ENCODE measurements around the gene AGK. TPM values are rescaled to one million over a fixed set of nuclear protein-coding genes. Genes with fewer than 3 reads are reported as not detected.
A peak's percentile ranks its signal among the peaks of the same experiment; 100 is the strongest.

Gene AGK
- total and polyA plus RNA-seq, 2 of the 8 experiments (the other 6 are each of a cell fraction or from before 2014, with no cell fraction given): 25.8 to 34.0 TPM

DNA sequence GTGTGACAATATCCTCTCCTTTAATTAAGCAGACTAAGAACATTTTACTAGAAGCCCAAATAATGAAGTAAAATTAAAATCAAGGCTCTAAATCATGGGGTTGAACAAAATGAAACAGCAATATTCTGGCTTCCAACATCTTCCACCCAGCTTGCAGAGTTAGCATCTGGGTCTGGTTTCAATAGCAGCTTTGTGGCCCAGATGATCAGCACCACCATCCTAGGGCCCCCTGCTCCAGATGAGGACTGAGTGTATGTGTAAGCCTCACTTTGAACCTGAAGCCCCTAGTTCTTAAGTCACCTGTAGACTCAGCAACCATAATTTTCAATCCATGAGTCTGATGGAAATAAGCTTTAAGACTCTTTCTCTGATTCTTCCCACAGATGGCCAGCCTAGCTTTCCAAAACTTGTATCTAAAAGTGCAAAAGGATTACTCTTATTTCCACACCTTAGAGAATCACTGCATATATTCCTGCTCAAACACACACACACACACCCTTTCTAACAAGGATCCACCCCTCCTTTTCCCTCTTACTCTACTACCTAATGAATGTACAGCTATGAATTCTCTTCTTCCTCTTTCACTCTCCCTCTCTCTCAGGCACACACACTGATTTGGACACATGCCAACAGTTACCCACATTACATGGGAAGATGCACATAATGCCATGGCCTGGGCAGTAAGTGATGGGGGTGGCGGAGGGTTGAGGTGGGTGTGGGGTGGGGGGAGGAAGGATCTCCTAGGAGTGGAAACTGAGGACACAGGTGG is 147.2 kb downstream of the AGK start:
- no peak overlapping the region for H2BK120ac ChIP-seq (replicated peaks; ENCODE audit: low read depth, low read length)
- no peak overlapping the region for H2BK20ac ChIP-seq (ENCODE audit: low read length)
- no peak overlapping the region for H4K91ac ChIP-seq (replicated peaks; ENCODE audit: insufficient read length, low read length)
- no peak overlapping the region for H4K8ac ChIP-seq (ENCODE audit: extremely low read depth, insufficient read depth, low read length)
- no peak overlapping the region for H2AFZ ChIP-seq (ENCODE audit: low read length)
- H3K4me2 ChIP-seq (ENCODE audit: insufficient read depth in 1 of 2, low read depth in 2 of 2, low read length in 2 of 2): no peak overlapping the region; a peak in 1 of 4 replicates
- ChIA-PET POLR2A (ENCODE audit: partially characterized antibody) (interaction anchor here (0.6 to 1.4 kb wide), 4 partner anchors 11 to 24 kb away, joined by 3 to 5 read pairs (median 4); no protein-coding TSS in a partner anchor), CTCF (ENCODE audit: partially characterized antibody) (interaction anchor here (0.8 to 1.2 kb wide), 2 partner anchors 9 to 35 kb away, joined by 3 read pairs; partner anchors contain the start of gene WEE2)
- no peak overlapping the region for H3K4me3 ChIP-seq (ENCODE audit: extremely low read depth in 1 of 4, insufficient read depth in 2 of 4, low read depth in 3 of 4, low read length in 4 of 4)
- no peaks in the 10 kb centered on the region; a peak in 1 of 8 replicates for H3K36me3 ChIP-seq (ENCODE audit: control insufficient read depth in 2 of 4, insufficient read depth in 4 of 4, low read length in 3 of 4)
- DNase-seq (ENCODE audit: low read depth in 1 of 2, low spot score in 2 of 2): no peak
- H3K9me3 ChIP-seq (ENCODE audit: insufficient read depth in 2 of 2, low read depth in 1 of 2, low read length in 1 of 2): no peaks in the 10 kb centered on the region
- no peak overlapping the region for H4K5ac ChIP-seq (ENCODE audit: insufficient read length, low read depth, low read length)
- peaks cover 2% of the 10 kb centered on the region; the same call in 1 of the 2 replicates for H3K79me1 ChIP-seq (ENCODE audit: low read depth, low read length)
- FAIRE-seq: no peak
- 0 out of 2 replicates have a peak overlapping the region, but pooled peaks have one; percentile 41 for H2BK12ac ChIP-seq (ENCODE audit: low read depth, low read length)
- no peak overlapping the region for H3K4ac ChIP-seq (replicated peaks; ENCODE audit: insufficient read length, low read depth, low read length)
- no peak overlapping the region for H3K23ac ChIP-seq (ENCODE audit: insufficient read length)
- WGBS, 2 experiments (ENCODE audit: extremely low coverage in 1 of 2, insufficient coverage in 1 of 2, insufficient read length in 1 of 2, insufficient replicate concordance in 2 of 2, low coverage in 1 of 2, low lambda C conversion rate in 2 of 2, missing lambda C conversion rate in 1 of 2): 100% methylated on average over 1 of the region's 1 CpG; no CpG with 5 or more reads in 1 of the 2 experiments
- no peak overlapping the region for H2BK5ac ChIP-seq (ENCODE audit: low read depth, low read length)
- H2BK15ac ChIP-seq (ENCODE audit: low read length): no peak overlapping the region
- H3K27me3 ChIP-seq (replicated peaks in 1 of 4; ENCODE audit: control insufficient read depth in 3 of 4, extremely low read depth in 1 of 4, insufficient read depth in 3 of 4, low read length in 3 of 4): peaks cover 0 to 6% (median 4%) of the 10 kb centered on the region in 4 experiments; a peak in 3 of 7 replicates
- no peak overlapping the region for H2AK5ac ChIP-seq (ENCODE audit: low read depth, low read length)
- H3K27ac ChIP-seq (ENCODE audit: low read depth, low read length): no peak overlapping the region
- TF ChIP-seq BACH1 (IDR thresholded peaks at IDR 0.05; ENCODE audit: low read length) (no peak), CEBPB (IDR thresholded peaks at IDR 0.05; ENCODE audit: low read depth, low read length) (no peak), POU5F1 (IDR thresholded peaks at IDR 0.05; ENCODE audit: low read depth, low read length) (no peak), HDAC6 (IDR thresholded peaks at IDR 0.05; ENCODE audit: low read depth, low read length) (no peak), SP1 (IDR thresholded peaks at IDR 0.05; ENCODE audit: low read depth, low read length) (no peak), RAD21 (IDR thresholded peaks at IDR 0.05 in 1 of 2, conservative IDR thresholded peaks at IDR 0.05 in 1 of 2; ENCODE audit: low read depth in 2 of 2, low read length in 2 of 2) (no peak), BCL11A (IDR thresholded peaks at IDR 0.05; ENCODE audit: low read depth in 2 of 2, low read length in 2 of 2) (no peak), SIX5 (IDR thresholded peaks at IDR 0.05; ENCODE audit: low read depth, low read length) (no peak), POLR2A (IDR thresholded peaks at IDR 0.05; ENCODE audit: control extremely low read depth in 1 of 2, low read depth in 2 of 2, low read length in 2 of 2) (no peak), KDM4A (IDR thresholded peaks at IDR 0.05; ENCODE audit: low read depth, low read length, severe bottlenecking) (no peak)
- TF ChIP-seq, protein P1, sequence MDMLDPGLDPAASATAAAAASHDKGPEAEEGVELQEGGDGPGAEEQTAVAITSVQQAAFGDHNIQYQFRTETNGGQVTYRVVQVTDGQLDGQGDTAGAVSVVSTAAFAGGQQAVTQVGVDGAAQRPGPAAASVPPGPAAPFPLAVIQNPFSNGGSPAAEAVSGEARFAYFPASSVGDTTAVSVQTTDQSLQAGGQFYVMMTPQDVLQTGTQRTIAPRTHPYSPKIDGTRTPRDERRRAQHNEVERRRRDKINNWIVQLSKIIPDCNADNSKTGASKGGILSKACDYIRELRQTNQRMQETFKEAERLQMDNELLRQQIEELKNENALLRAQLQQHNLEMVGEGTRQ (IDR thresholded peaks at IDR 0.05; ENCODE audit: low read length): no peak
- H4K20me1 ChIP-seq (replicated peaks in 1 of 2; ENCODE audit: control insufficient read depth in 1 of 2, insufficient read depth in 2 of 2, low read length in 2 of 2): peaks cover 0 to 4% of the 10 kb centered on the region in 2 experiments
- H3K56ac ChIP-seq (replicated peaks; ENCODE audit: insufficient read length, low read depth, low read length): no peak overlapping the region
- peaks cover 0 to 16% (median 11%) of the 10 kb centered on the region in 4 experiments; a peak in 6 of 7 replicates for H3K4me1 ChIP-seq (replicated peaks in 1 of 4; ENCODE audit: control insufficient read depth in 3 of 4, insufficient read depth in 4 of 4, low read length in 3 of 4)
- no peak overlapping the region for H3K14ac ChIP-seq (ENCODE audit: insufficient read length)
- peaks cover 0 to 66% of the 10 kb centered on the region in 2 experiments; a peak in 2 of 4 replicates for H3K79me2 ChIP-seq (ENCODE audit: control insufficient read depth in 1 of 2, insufficient read depth in 2 of 2, low read length in 2 of 2)
- no peak overlapping the region for H3K18ac ChIP-seq (ENCODE audit: extremely low read depth, low read length)
- peaks cover 3% of the 10 kb centered on the region; the same call in 1 of the 2 replicates for H3K23me2 ChIP-seq (ENCODE audit: low read depth, low read length)
- no peak overlapping the region for H3K9ac ChIP-seq (replicated peaks in 1 of 4; ENCODE audit: extremely low read depth in 1 of 4, low read depth in 3 of 4, low read length in 3 of 4)
